ENCODE results near the gene PLXNA3. TPM values are rescaled to one million over a fixed set of nuclear protein-coding genes. Genes with fewer than 3 reads are reported as not detected.

The PLXNA3 gene
- total RNA-seq, 1 donor from 2014 or later: 458 TPM

DNA sequence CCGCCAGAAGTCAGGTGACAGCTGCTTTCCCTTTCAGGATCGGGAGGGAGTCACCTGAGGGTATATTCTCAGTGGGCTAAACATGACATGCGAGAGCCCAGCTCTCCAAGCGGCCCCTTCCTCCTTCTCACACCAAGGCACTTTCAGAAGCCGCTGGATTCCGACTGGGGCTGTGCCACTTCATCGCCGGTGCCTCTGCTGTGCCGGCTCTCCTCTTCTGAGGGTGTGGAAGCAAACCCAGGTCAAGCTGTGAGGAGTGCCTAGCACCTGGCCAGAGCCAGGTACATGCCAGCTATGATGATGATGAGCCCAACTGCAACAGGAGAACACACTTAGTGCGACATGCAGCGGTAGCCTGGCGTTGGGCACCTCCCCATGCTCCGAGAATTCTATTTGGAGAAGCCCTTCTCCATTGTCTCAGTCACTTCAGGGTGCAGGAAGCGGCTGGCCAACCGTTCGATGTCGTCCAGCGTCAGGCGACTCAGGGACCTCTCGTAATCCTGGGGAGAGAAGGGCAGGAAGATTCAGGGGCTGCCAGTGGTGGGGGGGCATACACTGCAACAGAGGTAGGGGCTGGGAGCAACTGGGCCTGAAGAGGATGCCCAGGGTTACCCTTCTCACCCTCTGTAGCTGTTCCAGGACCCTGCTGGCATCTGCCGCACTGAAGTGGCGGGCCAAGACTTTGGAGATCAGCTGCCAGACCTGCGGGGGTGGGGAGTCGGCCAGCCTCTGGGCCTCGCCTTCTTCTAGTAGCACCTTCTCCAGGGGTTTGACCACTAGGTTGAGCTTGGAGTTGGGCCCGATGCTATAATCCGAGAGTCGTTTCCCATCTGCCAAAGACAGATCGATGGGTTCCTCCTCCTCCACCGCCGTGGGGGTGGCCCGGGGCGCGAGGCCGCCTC, 27.3 kb downstream of the PLXNA3 start:
- TF ChIP-seq, protein P1, sequence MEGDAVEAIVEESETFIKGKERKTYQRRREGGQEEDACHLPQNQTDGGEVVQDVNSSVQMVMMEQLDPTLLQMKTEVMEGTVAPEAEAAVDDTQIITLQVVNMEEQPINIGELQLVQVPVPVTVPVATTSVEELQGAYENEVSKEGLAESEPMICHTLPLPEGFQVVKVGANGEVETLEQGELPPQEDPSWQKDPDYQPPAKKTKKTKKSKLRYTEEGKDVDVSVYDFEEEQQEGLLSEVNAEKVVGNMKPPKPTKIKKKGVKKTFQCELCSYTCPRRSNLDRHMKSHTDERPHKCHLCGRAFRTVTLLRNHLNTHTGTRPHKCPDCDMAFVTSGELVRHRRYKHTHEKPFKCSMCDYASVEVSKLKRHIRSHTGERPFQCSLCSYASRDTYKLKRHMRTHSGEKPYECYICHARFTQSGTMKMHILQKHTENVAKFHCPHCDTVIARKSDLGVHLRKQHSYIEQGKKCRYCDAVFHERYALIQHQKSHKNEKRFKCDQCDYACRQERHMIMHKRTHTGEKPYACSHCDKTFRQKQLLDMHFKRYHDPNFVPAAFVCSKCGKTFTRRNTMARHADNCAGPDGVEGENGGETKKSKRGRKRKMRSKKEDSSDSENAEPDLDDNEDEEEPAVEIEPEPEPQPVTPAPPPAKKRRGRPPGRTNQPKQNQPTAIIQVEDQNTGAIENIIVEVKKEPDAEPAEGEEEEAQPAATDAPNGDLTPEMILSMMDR (IDR thresholded peaks at IDR 0.05; ENCODE audit: partially characterized antibody, unreplicated experiment): no peak
- H3K9me3 Mint-ChIP-seq (ENCODE audit: unreplicated experiment): peaks cover 4% of the 10 kb centered on the region
- no peak for DNase-seq
- H3K27me3 Mint-ChIP-seq (ENCODE audit: unreplicated experiment): no peaks in the 10 kb centered on the region
- no peaks in the 10 kb centered on the region for H3K4me1 Mint-ChIP-seq (ENCODE audit: low read depth, unreplicated experiment)
- no peak overlapping the region for H3K27ac Mint-ChIP-seq (ENCODE audit: unreplicated experiment)
- H3K36me3 Mint-ChIP-seq (ENCODE audit: unreplicated experiment): no peaks in the 10 kb centered on the region
- peak overlapping the region; percentile 46 for H3K4me3 Mint-ChIP-seq (ENCODE audit: unreplicated experiment)

DNA sequence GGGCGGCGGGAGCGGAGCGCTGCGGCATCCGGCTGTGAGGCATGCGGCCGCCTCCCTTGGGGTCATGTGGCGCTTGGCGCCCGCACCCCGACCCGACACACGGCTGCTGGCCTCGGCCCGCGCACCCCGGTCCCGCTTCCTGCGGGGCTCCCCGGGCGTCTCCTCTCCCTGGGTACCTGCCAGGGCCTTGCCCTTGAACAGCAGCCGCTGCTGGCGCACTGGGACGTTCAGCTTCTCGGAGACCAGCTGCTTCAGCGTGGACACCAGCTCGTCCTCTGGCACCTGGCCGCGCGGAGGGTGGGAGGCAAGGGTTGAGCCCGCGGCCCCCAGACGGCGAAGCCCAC, 27.9 kb downstream of the PLXNA3 start:
- TF ChIP-seq, protein P1 (IDR thresholded peaks at IDR 0.05; ENCODE audit: partially characterized antibody, unreplicated experiment): no peak
- no peak overlapping the region for H3K27ac Mint-ChIP-seq (ENCODE audit: unreplicated experiment)
- peak; percentile 39 for DNase-seq
- H3K27me3 Mint-ChIP-seq (ENCODE audit: unreplicated experiment): no peaks in the 10 kb centered on the region
- H3K4me1 Mint-ChIP-seq (ENCODE audit: low read depth, unreplicated experiment): no peaks in the 10 kb centered on the region
- peaks cover 4% of the 10 kb centered on the region for H3K9me3 Mint-ChIP-seq (ENCODE audit: unreplicated experiment)
- no peaks in the 10 kb centered on the region for H3K36me3 Mint-ChIP-seq (ENCODE audit: unreplicated experiment)
- no peak overlapping the region for H3K4me3 Mint-ChIP-seq (ENCODE audit: unreplicated experiment)

DNA sequence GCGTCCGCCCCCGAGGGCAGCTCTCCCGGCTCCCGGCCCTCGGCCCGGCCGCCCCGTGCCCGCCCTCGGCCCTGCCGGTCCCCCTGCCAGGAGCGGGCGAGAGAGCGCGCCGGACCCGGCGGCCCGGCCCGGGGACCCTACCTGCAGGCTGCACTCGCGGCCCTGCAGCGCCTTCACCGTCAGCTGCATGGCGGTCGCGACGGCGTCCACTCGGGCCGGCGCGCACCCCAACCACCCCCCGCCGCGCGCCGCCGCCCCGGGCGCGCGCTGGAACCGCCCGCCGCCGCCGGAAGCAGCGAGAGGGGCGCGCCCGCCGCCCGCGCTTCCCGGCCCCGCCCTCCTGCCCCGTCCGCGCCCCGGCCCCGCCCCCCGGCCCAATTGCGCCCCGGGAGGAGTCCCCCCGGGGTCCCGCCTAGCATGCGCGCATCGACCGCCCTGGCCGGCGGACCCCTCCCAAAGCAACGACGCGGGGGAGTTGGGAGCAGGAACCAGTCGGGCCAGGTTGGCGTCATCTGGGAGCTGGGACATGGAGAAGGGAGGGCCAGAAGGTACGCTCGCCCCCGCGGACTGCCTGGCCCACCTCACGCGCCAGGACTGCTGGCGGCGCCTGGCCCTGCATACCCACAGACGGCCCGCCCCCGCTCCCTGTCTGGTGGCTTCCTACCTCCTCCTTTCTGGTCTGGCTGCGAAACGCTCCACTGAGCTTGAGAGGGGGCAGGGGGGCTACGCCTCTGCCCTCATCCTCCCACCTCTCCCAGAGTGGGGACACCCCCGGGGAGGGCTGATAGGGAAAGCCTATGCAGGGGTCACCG, 28.5 kb downstream of the PLXNA3 start, which contains the start of gene UBL4A:
Gene UBL4A, minus strand, starts transcription at position 220 of the 812 bp plus-strand sequence. Its CDS starts 31 bp downstream, at position 189.
- TF ChIP-seq, protein P1 (IDR thresholded peaks at IDR 0.05; ENCODE audit: partially characterized antibody, unreplicated experiment): no peak
- Mint-ChIP-seq H3K4me1 (ENCODE audit: low read depth, unreplicated experiment) (no peaks in the 10 kb centered on the region), H3K9me3 (ENCODE audit: unreplicated experiment) (peaks cover 4% of the 10 kb centered on the region), H3K27me3 (ENCODE audit: unreplicated experiment) (no peaks in the 10 kb centered on the region), H3K4me3 (ENCODE audit: unreplicated experiment) (peak within 1 kb of the TSS; percentile 74), H3K36me3 (ENCODE audit: unreplicated experiment) (no peaks in the 10 kb centered on the region), H3K27ac (ENCODE audit: unreplicated experiment) (no peak within 1 kb of the TSS)
- DNase-seq: peak; percentile 55

DNA sequence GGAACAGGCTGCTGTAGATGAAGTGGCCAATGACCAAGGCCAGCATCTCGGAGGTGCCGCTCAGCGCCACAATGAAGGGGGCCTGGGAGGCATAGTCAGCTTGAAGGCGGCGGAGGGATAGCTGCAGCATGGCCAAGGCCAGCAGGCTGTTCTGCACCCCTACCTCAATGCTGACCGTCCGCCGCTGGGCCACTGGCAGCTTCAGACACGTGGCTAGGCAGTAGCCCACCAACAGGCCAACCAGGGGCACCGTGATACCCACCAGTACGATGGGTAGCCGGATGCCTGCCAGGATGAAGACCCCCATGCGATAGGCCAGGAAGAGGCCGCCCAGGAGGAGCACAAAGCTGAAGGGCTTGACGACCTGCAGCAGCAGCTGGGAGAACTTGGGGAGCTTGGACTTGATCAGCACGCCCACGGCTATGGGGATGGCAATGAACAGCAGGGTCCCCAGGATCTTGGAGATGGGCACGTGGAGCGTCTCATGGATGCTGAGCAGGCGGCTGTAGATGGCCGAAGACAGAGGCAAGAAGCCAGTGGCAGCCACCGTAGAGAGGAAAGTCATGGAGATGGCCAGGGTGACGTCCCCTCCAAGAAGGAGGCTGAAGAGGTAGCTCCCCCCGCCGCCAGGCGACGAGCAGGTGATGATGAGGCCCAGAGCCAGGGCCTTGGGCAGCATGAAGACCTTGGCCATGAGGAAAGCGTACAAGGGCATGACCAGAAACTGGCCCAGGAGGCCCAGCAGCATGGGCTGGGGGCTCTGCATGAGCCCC, 29.6 kb downstream of the PLXNA3 start:
- Mint-ChIP-seq H3K9me3 (ENCODE audit: unreplicated experiment) (peaks cover 4% of the 10 kb centered on the region), H3K4me3 (ENCODE audit: unreplicated experiment) (peak overlapping the region; percentile 74), H3K4me1 (ENCODE audit: low read depth, unreplicated experiment) (no peaks in the 10 kb centered on the region), H3K27me3 (ENCODE audit: unreplicated experiment) (no peaks in the 10 kb centered on the region), H3K27ac (ENCODE audit: unreplicated experiment) (no peak overlapping the region), H3K36me3 (ENCODE audit: unreplicated experiment) (no peaks in the 10 kb centered on the region)
- TF ChIP-seq, protein P1 (IDR thresholded peaks at IDR 0.05; ENCODE audit: partially characterized antibody, unreplicated experiment): no peak
- no peak for DNase-seq
